Nephron progenitor cell (in vitro differentiated cells): ENCODE results near the gene ACAD9.

Experiments
- DNase-seq: peaks from one replicate; pipeline ENCODE4 v3.0.0; 2021
- H3K27ac Mint-ChIP-seq: 2 replicates; pipeline ENCODE4 v1.8.0; 2021; ENCODE audit warnings: mild to moderate bottlenecking, moderate library complexity, mixed read lengths
- H3K27me3 Mint-ChIP-seq: 2 replicates; pipeline ENCODE4 v1.8.0; 2021; ENCODE audit warnings: mild to moderate bottlenecking, low read depth, mixed read lengths; ENCODE audit not compliant: poor library complexity
- H3K36me3 Mint-ChIP-seq: 2 replicates; pipeline ENCODE4 v1.8.0; 2021; ENCODE audit warnings: low read depth, mixed read lengths
- H3K4me1 Mint-ChIP-seq: 2 replicates; pipeline ENCODE4 v1.8.0; 2021; ENCODE audit warnings: mixed read lengths
- H3K4me3 Mint-ChIP-seq: 2 replicates; pipeline ENCODE4 v1.8.0; 2021; ENCODE audit warnings: mild to moderate bottlenecking, moderate library complexity, mixed read lengths
- H3K9me3 Mint-ChIP-seq: 2 replicates; pipeline ENCODE4 v1.8.0; 2021; ENCODE audit warnings: mild to moderate bottlenecking, moderate library complexity, mixed read lengths
- TF ChIP-seq, protein P1 (sequence below): fragments of 200-600 bp; sonication (generic); IDR thresholded peaks from 2 replicates; pipeline ENCODE4 v1.5.0; 2021; ENCODE audit warnings: antibody characterized with exemption

Gene ACAD9

GRCh38 chr3:128845119-128845777 is 34.2 kb upstream of the ACAD9 start:
- Mint-ChIP-seq H3K36me3 (peaks cover 6% of the 10 kb centered on the region), H3K4me1 (peaks cover 15% of the 10 kb centered on the region), H3K27me3 (peaks cover 13% of the 10 kb centered on the region), H3K4me3 (peak overlapping the region; percentile 74), H3K27ac (no peak overlapping the region), H3K9me3 (peaks cover 8% of the 10 kb centered on the region)
- peak; percentile 30 for DNase-seq
- TF ChIP-seq, protein P1, sequence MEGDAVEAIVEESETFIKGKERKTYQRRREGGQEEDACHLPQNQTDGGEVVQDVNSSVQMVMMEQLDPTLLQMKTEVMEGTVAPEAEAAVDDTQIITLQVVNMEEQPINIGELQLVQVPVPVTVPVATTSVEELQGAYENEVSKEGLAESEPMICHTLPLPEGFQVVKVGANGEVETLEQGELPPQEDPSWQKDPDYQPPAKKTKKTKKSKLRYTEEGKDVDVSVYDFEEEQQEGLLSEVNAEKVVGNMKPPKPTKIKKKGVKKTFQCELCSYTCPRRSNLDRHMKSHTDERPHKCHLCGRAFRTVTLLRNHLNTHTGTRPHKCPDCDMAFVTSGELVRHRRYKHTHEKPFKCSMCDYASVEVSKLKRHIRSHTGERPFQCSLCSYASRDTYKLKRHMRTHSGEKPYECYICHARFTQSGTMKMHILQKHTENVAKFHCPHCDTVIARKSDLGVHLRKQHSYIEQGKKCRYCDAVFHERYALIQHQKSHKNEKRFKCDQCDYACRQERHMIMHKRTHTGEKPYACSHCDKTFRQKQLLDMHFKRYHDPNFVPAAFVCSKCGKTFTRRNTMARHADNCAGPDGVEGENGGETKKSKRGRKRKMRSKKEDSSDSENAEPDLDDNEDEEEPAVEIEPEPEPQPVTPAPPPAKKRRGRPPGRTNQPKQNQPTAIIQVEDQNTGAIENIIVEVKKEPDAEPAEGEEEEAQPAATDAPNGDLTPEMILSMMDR = no peak

DNA sequence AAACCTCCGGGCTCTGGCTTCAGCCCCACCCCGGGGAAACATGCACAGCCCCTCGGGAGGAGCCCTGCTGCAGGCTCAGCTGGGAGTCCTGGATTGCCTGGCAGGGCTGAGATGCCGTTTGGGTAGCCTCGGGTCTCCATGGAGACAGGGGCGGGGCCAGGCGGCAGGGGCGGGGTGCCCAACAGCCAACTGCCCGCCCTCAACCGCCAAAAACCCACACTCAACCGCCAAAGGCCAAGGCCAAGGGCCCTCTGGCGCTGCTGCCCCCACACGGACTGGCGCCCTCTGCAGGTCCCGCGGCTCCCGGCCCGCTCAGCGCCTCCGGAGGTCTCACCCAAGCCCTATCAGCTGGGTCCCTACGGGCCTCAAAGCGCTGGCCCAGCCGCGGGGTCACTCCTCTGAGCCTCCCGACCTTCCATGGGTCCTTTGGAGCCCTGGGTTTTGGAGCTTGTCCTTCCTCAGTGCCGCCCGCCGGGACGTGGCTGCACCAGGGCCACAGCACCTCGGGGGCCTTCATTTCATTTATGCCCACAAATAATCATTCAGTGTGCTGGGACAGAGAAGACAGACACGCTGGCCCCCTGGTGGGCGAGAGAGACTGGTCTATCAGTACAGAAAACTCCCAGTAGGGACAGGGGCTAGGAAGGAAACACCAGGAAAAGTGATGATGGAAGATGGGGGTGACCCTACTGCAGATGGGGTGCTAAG is 33.5 kb upstream of the ACAD9 start:
- peaks cover 6% of the 10 kb centered on the region for H3K36me3 Mint-ChIP-seq
- no peak overlapping the region for H3K27ac Mint-ChIP-seq
- TF ChIP-seq, protein P1 = peak; percentile 62
- H3K4me3 Mint-ChIP-seq = peak overlapping the region; percentile 74
- peaks cover 19% of the 10 kb centered on the region for H3K4me1 Mint-ChIP-seq
- peak; percentile 92 for DNase-seq
- peaks cover 7% of the 10 kb centered on the region for H3K9me3 Mint-ChIP-seq
- peaks cover 8% of the 10 kb centered on the region for H3K27me3 Mint-ChIP-seq

DNA sequence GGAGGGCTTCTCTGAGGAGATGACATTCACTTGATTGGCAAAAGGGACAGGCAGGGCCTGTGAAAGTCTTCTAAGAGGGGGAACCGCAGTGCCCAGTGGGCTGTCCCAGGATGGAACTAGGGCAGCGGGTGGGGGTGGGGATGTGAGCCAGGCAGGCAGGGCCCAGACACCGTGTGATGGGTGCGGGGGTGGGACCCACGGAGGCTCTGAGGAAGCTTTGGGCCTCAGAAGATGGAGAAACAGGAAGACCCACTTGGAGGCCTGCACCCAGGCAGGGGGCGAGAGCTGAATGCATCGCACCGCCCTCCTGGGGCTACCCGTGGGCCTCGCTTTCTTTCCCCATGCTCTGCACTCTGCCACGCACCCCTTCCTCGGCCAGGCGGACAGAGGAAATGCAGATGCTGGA is 32.9 kb upstream of the ACAD9 start:
- Mint-ChIP-seq H3K27ac (no peak overlapping the region), H3K4me1 (peaks cover 19% of the 10 kb centered on the region), H3K4me3 (peak overlapping the region; percentile 74), H3K36me3 (peaks cover under 1% of the 10 kb centered on the region), H3K27me3 (peaks cover 8% of the 10 kb centered on the region), H3K9me3 (peaks cover 1% of the 10 kb centered on the region)
- no peak for DNase-seq
- TF ChIP-seq, protein P1 = no peak

DNA sequence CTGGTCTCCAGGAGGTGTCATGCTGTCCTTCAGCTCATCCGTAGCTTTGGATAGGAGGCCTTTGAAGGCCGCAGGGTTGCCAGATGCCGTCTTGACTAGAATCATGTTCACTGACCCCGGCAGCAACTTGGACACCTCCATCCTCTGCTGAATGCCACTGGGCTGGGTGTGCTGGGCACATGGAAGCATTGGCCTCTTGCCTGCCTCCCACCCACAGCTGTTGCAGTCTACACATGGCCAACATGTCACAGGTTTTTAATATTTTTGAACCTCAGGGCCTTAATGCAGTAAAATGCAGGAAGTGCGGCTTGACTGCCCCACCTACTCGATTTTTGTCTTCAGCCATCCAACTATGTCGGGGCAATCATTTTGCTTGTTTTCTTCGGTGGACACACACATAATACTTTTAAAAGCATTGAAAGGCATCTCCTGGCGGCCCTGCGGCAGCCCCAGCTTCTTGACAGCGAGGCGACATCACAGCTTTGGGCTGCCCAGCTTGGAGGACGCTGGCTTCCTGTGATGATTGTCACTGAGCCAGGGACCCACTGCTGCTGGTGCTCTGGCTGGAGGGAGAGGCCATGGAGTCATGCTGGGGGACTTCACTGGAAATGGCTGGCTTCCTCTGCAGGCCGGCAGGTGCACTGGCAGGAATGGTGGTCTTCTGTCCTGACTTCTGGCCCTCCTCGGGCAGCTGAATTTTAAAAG is 31.6 kb upstream of the ACAD9 start:
- Mint-ChIP-seq H3K4me1 (peaks cover 19% of the 10 kb centered on the region), H3K9me3 (peaks cover 5% of the 10 kb centered on the region), H3K36me3 (no peaks in the 10 kb centered on the region), H3K27me3 (peaks cover 8% of the 10 kb centered on the region), H3K27ac (no peak overlapping the region), H3K4me3 (no peak overlapping the region)
- no peak for DNase-seq
- TF ChIP-seq, protein P1 = no peak

- Mint-ChIP-seq H3K4me3 (no peak overlapping the region), H3K4me1 (peaks cover 19% of the 10 kb centered on the region), H3K9me3 (peaks cover 13% of the 10 kb centered on the region), H3K36me3 (no peaks in the 10 kb centered on the region), H3K27ac (no peak overlapping the region), H3K27me3 (peaks cover 8% of the 10 kb centered on the region)
- TF ChIP-seq, protein P1 = no peak
- DNase-seq = no peak
Observed at GRCh38 chr3:128848936-128849335, 30.5 kb upstream of the ACAD9 start.
